ENCODE measurements around the gene SHROOM3. TPM values are rescaled to one million over a fixed set of nuclear protein-coding genes. Genes with fewer than 3 reads are reported as not detected.

The SHROOM3 gene
- total RNA-seq, 1 donor from 2014 or later = 54.9 TPM

DNA sequence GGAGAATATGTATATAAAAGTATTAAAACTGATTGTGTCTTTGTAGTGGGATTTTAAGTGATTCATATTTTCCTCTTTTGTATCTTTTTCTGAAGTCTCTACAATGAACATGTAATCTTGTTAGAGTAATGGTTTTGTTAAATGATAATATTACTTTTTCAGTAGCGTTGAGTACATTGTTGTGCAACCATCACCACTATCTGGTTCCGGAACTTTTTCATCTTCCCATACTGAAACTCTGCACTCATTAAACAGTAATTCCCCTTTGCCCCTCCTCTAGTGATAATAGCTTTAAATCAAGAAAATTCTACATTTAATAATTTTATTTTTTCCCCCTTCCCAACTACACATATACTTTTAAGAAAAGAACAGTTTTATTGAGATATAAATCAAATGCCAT lies 23.3 kb downstream of the SHROOM3 start:
- Mint-ChIP-seq H3K27me3 (no peaks in the 10 kb centered on the region), H3K4me3 (ENCODE audit: low read depth) (no peak overlapping the region), H3K4me1 (ENCODE audit: low read depth) (peaks cover 15% of the 10 kb centered on the region), H3K36me3 (ENCODE audit: insufficient read depth) (peaks cover 2% of the 10 kb centered on the region), H3K9me3 (ENCODE audit: low read depth) (peaks cover 6% of the 10 kb centered on the region), H3K27ac (peak overlapping the region; percentile 97)
- no peak for DNase-seq (ENCODE audit: low spot score, unreplicated experiment)
- TF ChIP-seq, protein P1, sequence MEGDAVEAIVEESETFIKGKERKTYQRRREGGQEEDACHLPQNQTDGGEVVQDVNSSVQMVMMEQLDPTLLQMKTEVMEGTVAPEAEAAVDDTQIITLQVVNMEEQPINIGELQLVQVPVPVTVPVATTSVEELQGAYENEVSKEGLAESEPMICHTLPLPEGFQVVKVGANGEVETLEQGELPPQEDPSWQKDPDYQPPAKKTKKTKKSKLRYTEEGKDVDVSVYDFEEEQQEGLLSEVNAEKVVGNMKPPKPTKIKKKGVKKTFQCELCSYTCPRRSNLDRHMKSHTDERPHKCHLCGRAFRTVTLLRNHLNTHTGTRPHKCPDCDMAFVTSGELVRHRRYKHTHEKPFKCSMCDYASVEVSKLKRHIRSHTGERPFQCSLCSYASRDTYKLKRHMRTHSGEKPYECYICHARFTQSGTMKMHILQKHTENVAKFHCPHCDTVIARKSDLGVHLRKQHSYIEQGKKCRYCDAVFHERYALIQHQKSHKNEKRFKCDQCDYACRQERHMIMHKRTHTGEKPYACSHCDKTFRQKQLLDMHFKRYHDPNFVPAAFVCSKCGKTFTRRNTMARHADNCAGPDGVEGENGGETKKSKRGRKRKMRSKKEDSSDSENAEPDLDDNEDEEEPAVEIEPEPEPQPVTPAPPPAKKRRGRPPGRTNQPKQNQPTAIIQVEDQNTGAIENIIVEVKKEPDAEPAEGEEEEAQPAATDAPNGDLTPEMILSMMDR (IDR thresholded peaks at IDR 0.05; ENCODE audit: unreplicated experiment) = no peak

GRCh38 chr4:76458825-76459224 lies 23.8 kb downstream of the SHROOM3 start:
- H3K4me3 Mint-ChIP-seq (ENCODE audit: low read depth) = no peak overlapping the region
- H3K36me3 Mint-ChIP-seq (ENCODE audit: insufficient read depth) = peaks cover 2% of the 10 kb centered on the region
- H3K9me3 Mint-ChIP-seq (ENCODE audit: low read depth) = peaks cover 7% of the 10 kb centered on the region
- peaks cover 15% of the 10 kb centered on the region for H3K4me1 Mint-ChIP-seq (ENCODE audit: low read depth)
- no peak for DNase-seq (ENCODE audit: low spot score, unreplicated experiment)
- TF ChIP-seq, protein P1 (IDR thresholded peaks at IDR 0.05; ENCODE audit: unreplicated experiment) = no peak
- H3K27me3 Mint-ChIP-seq = no peaks in the 10 kb centered on the region
- H3K27ac Mint-ChIP-seq = peak overlapping the region; percentile 97

- Mint-ChIP-seq H3K36me3 (ENCODE audit: insufficient read depth) (peaks cover 2% of the 10 kb centered on the region), H3K27ac (peak overlapping the region; percentile 97), H3K4me1 (ENCODE audit: low read depth) (peaks cover 15% of the 10 kb centered on the region), H3K27me3 (no peaks in the 10 kb centered on the region), H3K4me3 (ENCODE audit: low read depth) (peak overlapping the region; percentile 1), H3K9me3 (ENCODE audit: low read depth) (peaks cover 11% of the 10 kb centered on the region)
- TF ChIP-seq, protein P1 (IDR thresholded peaks at IDR 0.05; ENCODE audit: unreplicated experiment) = no peak
- no peak for DNase-seq (ENCODE audit: low spot score, unreplicated experiment)
Measured at GRCh38 chr4:76459291-76459723, 24.3 kb downstream of the SHROOM3 start.

DNA sequence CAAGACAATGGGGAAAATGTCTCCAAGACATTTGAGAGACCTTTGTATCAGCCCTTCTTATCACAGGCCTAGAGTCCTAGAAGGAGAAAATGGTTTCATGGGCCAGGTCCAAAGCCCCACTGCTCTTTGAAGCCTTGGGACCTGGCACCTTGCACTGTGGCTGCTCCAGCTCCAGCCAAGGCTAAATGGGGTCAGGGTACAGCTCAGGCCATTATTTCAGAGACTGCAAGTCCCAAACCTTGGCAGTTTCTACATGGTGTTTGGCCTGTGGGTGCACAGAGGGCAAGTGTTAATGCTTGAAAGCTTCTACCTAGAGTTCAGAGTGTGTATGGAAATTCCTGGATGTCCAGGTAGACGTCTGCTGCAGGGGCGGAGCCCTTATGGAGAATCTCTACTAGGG lies 28.5 kb downstream of the SHROOM3 start:
- DNase-seq (ENCODE audit: low spot score, unreplicated experiment) = no peak
- no peak overlapping the region for H3K27ac Mint-ChIP-seq
- H3K9me3 Mint-ChIP-seq (ENCODE audit: low read depth) = peaks cover 17% of the 10 kb centered on the region
- TF ChIP-seq, protein P1 (IDR thresholded peaks at IDR 0.05; ENCODE audit: unreplicated experiment) = no peak
- no peak overlapping the region for H3K4me3 Mint-ChIP-seq (ENCODE audit: low read depth)
- peaks cover 15% of the 10 kb centered on the region for H3K4me1 Mint-ChIP-seq (ENCODE audit: low read depth)
- peaks cover 6% of the 10 kb centered on the region for H3K36me3 Mint-ChIP-seq (ENCODE audit: insufficient read depth)
- H3K27me3 Mint-ChIP-seq = no peaks in the 10 kb centered on the region

GRCh38 chr4:76470064-76470463 lies 35.0 kb downstream of the SHROOM3 start:
- TF ChIP-seq, protein P1 (IDR thresholded peaks at IDR 0.05; ENCODE audit: unreplicated experiment) = no peak
- H3K27me3 Mint-ChIP-seq = no peaks in the 10 kb centered on the region
- no peak overlapping the region for H3K27ac Mint-ChIP-seq
- no peaks in the 10 kb centered on the region for H3K9me3 Mint-ChIP-seq (ENCODE audit: low read depth)
- H3K4me3 Mint-ChIP-seq (ENCODE audit: low read depth) = no peak overlapping the region
- no peaks in the 10 kb centered on the region for H3K36me3 Mint-ChIP-seq (ENCODE audit: insufficient read depth)
- no peak for DNase-seq (ENCODE audit: low spot score, unreplicated experiment)
- peaks cover 3% of the 10 kb centered on the region for H3K4me1 Mint-ChIP-seq (ENCODE audit: low read depth)

Data from progenitor cell of endocrine pancreas (in vitro differentiated cells).